HL-60/S4 treated with phorbol 12-myristate 13-acetate at 8.2 ng/mL for 4 days and 3 days (cell line): ENCODE measurements around the gene SHMT2.

Experiments used
- in situ Hi-C: fragments of 300-500 bp; cut with MboI; formaldehyde crosslinking; loops from 2 replicates; pipeline ENCODE4 v1.15.0; 2022; ENCODE audit warnings: low sequenced_read_pairs

The SHMT2 gene

DNA sequence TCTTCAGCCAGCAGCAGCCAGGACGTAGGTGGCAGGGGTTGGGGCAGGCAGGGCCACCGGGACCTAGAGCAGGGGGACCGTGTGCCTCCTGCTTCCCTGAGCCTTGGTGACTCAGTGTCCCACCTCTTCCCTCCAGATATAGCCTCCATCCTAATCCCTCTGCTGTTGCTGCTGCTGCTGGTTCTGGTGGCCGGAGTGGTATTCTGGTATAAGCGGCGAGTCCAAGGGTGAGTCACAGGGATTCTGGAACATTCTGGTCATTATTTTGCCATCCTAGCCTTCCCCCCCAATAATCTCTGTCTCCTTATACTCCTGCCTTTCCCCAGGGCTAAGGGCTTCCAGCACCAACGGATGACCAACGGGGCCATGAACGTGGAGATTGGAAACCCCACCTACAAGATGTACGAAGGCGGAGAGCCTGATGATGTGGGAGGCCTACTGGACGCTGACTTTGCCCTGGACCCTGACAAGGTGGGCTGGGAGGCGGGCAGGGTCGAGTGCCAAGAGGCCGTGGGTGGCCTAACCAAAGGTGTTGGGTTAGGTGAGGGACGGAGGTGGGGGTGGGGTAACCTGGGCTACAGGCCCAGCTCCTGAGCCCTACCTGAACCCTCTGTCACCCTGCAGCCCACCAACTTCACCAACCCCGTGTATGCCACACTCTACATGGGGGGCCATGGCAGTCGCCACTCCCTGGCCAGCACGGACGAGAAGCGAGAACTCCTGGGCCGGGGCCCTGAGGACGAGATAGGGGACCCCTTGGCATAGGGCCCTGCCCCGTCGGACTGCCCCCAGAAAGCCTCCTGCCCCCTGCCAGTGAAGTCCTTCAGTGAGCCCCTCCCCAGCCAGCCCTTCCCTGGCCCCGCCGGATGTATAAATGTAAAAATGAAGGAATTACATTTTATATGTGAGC, 17.5 kb upstream of the SHMT2 start:
- in situ Hi-C loops: no loop called here

DNA sequence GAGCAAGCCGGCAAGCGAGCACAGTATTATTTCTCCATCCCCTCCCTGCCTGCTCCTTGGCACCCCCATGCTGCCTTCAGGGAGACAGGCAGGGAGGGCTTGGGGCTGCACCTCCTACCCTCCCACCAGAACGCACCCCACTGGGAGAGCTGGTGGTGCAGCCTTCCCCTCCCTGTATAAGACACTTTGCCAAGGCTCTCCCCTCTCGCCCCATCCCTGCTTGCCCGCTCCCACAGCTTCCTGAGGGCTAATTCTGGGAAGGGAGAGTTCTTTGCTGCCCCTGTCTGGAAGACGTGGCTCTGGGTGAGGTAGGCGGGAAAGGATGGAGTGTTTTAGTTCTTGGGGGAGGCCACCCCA, 16.8 kb upstream of the SHMT2 start:
- in situ Hi-C loops: no loop called here

DNA sequence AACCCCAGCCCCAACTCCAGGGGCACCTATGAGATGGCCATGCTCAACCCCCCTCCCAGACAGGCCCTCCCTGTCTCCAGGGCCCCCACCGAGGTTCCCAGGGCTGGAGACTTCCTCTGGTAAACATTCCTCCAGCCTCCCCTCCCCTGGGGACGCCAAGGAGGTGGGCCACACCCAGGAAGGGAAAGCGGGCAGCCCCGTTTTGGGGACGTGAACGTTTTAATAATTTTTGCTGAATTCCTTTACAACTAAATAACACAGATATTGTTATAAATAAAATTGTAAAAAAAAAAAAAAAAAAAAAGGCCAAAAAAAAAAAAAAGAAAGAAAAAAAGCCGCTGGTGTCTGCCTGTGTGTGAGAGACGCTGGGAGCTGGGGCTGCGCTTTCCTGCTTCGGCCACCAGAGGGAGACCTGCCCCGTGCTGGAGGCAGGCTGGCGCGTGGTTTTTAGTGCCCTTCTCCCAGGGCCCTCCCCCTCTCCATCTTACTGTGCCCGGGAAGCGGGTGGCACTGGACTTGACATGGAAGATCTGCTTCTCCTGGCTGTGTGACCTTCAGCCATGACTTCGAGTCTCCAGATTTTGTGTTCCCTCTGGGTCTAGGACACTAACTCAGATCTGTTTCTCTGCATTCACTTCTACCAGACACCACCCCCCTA, 16.3 kb upstream of the SHMT2 start:
- in situ Hi-C loops: no loop called here

DNA sequence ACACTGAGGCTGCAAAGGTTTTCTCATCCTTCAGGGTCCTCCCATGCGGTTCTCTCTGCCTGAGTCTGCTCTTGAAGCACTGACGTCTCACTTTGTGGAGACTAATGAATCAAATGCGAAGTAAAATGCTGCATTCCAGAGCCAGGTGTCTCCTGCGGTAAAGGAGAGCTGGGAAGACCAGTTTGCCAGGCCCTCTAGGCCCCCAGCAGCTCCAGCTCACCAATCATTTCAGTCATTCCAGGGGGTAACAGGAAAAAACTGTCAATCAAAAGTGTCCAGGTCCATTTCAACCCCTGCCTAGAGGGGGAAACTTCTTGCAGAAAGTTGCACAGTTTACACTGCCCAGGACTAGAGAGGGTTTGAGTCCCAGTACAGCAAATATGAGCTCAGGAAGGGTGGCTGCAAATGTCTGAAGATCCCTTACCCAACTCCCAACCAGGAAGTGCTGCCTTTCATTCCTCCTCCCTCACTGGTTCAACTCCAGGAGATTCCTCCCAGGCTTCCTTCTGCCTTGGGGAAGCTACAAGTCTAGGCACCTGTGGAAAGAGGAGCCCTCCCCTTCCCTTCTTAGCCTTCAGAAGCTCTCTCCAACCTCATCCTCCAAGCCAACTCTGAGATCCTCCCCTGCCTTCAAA, 15.6 kb upstream of the SHMT2 start:
- in situ Hi-C loops: no loop called here

DNA sequence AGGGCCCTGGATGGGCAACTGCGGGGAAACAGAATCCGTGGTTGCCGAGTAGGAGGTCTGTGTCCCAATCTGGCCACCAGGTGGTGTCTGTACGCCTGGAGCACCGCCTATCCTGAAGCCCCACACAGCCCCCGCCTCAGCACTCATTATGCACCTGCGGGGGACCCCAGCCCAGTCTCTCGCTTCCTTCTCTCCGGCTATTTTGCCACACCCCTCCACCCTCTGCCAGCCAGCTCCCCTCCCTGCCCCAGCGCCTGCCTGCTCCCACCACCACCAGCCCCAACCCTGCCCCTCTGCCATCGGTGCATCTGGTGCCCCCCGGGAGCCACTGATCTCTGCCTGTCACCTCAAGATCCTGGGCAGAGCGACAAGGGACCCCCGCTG, 15.1 kb upstream of the SHMT2 start:
- in situ Hi-C loops: no loop called here

DNA sequence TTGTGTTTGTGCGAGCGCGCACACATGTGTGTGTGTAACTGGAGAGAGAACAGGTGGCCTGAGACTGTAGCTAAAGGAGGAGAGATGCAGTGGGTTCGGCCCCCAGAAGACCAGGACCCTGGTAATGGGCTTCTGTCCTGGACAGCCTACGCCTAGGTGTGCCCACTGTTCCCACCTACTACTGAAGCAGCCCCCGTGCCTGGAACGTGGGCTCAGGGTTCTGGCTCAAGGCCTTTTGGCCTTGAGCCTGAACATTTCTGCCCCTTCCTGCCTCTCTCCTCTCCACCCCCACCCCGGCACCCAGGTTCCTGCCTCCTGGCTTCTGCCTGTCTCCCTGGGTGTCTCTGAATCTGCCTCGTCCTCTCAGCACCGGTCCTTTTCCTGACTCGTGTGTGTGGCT, 14.4 kb upstream of the SHMT2 start:
- in situ Hi-C loops: no loop called here

DNA sequence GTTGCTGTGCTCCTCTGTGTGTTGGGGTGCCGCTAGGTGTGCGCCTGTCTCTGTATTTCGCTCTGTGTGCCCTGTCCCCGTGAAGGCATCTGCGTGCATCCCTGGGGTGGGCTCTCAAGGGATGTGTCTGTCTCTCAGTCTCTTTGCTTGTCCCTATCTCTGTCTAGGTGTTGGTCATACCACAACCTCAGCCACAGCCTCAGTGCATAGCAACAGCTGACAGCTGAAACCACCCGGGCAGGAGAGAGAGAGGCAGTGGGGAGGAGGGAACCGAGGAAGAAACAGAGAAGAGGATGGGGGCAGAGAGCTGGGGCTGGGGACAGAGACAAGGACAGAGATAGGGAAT, 13.9 kb upstream of the SHMT2 start:
- in situ Hi-C loops: no loop called here

DNA sequence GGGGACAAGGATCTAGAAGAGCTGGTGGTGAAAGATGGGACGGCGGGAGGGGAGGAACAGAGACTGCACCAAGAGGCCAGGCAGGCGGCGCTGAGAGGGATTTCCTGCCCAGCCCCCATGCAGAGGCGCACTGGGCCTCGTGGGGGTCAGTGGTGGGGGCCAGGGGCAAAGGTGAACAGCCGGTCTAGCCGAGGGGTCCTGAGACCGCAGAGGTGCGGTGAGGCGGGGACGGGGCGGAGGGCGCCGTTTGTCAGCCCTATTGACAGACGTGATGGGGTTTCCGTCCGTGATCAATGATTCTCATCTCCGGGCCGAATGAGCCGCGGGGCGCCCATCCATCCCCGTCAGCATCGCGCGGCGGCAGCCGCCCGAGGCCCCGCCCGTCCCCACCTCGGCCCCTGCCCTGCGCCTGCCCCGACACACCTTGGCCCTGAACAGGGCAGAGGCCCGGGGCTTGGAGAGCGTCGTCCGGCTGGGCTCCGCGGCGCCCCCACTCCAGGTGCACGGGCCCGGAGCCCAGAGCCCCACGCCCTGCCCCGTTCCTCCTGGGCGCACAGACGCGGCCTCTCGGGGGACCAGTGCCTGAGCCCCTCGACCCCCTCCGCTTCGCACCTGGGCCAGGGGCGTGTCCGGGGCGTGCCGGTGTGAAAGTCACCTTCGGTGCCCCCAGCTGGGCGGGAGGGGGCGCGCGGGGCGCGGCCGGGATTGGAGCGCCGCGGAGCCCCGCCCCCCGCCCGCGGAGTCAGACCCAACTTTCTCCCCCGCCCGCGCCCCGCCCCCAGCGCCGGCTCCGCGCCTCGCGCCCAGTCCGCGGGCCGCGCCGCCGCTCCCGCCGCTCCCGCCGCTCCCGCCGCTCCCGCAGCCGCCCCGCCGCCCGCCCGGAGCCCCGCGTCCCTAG, 13.2 kb upstream of the SHMT2 start, which contains the start of gene NXPH4:
TSS of gene NXPH4 (plus strand) at position 781 of the 898 bp plus-strand sequence. CDS start 176 bp downstream, outside the sequence.
- in situ Hi-C loops: no loop called here

DNA sequence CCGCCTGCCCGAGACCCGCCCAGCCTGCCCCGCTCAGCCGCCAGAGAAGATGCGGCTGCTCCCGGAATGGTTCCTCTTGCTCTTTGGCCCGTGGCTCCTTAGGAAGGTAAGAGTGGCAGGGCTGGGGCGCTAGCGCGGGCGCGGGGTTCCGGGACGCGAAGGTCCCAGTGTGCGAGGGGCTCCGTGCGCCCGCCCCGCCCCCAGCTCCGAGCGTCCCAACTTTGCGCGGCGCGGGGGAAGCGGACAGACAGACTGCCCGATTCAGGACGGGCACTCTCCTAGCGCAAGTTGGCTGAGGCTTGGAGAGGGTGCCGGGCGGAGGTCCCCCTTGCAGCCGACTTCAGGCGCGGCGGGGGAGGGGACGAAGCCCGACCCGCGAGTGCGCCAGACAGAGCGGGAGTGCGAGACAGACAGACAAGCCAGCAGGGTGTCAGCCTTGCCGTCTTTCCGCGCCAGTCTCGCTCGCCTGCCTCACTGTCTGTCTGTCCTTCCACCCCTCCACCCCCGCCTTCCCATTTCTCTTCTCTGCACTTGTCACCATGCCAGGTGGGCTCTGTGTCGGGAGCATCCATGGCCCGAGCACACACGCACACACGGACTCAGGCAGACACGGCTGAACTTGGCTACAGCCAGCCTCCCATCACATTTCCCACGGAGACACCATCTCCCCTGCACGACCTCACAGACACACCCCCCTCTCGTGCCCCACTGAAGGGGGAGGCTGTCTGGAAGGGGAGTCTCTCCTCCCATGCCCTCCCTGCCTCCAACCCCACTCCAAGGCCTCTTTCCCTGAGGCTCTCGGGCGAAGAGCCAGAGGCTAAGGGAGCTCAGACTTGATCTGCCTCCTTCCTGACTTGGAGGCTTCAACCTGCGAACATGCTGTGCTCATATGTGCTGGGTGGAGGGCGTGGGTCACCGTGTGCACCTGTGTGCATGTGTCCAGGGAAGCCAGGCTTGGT, 12.3 kb upstream of the SHMT2 start:
- in situ Hi-C loops: no loop called here

DNA sequence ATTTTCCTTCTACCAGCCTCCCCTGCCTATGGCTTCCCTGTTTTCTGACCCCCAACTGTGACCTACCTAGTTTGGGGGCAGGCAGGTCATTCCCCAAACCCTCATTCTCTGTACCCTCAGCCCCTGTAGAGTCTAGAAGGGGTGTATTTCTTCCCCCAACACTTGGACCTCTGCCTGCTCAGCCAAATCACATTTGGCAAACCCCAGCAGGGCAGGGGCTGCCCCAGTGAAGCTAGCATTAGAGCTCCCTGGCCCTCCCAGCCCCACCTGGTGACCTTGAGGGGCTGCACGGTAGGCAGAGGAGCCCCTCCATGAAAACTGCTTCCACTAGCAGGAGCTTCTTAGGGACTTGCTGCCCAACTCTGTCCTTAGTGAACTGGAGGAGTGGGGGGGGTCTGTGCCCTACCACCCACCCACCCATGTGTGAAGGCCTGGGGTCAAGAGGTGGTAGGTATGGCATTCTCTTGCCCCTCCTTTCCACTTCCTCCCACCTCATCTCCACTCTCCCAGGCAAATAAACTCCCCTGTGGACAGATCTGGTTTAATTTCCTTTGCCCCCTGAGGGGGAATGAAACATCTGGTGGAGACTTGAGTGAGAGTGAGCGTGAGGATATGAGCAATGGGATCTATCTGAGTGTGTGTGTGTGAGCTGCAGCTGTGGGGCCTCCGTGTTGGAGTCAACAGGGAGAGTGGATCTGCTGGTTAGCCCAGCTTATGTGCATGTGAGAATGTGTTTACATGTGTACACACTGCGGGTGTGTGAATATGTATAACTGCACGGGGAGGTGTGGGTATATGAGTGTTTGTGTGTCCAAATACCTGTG, 11.3 kb upstream of the SHMT2 start:
- in situ Hi-C loops: no loop called here

DNA sequence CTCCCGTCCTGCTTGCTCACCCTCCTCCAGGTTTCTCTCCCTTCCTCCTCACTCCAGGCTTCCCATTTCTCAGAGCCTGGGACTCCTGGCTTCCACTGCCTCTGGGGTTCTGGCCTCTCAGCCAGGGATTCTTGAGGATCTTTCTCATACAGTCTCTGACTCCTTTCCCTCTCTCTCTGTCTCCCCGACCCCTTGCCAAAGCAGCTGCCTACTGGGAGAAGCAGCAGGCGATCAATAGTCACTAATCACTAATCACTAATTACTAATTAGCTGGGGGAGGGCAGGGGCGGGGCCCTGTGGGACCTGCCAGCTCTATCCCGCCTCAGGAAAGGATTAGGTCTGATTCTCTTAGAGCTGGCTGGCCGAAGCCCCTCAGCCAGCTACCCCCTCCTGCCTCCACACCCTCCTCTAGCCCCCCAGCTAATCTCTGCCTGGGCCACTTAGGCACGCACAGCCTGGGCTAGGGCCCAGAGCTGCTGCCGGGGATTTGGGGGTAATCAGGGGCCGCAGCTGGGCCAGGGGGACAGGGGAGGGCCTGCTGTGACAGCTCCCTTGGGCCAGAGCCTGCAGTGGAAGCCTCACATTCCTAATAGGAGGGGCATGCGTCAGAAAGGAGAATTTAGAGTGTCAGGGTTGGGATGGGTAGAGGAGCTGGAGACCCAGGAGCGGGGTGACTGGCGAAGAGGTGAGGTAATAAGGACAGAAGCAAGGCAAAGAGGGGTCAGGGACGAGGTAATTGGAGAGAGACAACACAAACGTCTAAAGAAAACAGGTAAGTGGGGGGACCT, 10.1 kb upstream of the SHMT2 start:
- in situ Hi-C loops: no loop called here

DNA sequence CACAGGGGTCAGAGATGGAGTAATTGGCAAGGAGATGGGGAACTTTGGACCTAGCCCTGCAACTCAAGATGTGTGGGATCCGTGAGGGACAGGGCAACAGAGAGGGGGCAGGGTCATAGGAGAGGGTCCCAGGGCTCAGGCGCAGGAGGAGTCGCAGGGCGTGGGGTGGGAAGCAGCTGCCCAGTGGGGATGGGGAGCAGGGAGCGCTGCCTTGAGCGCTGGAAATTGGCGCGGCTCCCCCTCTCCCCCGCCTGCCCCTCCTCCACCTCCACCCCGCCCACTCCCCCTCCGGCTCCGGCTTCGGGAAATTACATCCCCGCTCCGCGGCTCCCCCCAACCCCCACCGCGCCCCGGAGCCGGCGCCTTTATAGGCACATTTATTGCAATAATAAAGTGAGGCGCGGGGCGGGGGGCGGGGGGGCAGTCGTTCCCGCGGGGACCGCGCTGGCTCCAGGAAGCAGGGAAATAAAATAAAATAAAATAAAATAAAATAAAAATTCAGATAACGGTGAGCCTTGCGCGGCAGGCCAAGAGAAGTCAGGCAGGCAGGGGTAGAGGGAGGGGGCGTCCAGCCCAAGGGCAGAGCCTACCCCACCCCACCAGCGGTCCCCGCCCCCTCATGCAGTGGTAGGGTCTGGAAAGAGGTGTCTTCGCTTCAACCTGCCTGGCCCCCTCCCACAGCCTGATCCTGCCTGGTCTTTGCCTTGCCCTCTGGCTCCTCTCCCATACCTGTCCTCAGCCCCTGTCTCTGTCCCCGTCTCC, 9.3 kb upstream of the SHMT2 start:
- in situ Hi-C loops: no loop called here

DNA sequence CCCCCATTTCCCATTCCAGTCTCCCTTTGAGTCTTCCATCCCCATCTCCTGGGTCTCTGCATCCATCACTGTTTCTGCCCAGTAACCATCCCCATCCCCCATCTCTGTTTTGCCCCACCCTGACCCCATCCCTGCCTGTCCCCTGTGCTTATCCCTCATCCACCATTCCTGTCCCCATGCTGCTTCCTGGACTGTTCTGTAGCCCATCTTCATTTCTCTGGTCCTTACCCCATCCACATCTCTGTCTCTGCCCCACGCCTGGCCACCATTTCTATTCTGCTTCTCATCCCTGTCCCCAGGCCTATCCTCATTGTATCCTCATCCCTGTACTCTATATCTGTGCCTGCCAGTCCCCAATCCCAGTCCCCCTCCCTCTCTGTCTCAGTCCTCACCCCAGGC, 8.7 kb upstream of the SHMT2 start:
- in situ Hi-C loops: no loop called here

DNA sequence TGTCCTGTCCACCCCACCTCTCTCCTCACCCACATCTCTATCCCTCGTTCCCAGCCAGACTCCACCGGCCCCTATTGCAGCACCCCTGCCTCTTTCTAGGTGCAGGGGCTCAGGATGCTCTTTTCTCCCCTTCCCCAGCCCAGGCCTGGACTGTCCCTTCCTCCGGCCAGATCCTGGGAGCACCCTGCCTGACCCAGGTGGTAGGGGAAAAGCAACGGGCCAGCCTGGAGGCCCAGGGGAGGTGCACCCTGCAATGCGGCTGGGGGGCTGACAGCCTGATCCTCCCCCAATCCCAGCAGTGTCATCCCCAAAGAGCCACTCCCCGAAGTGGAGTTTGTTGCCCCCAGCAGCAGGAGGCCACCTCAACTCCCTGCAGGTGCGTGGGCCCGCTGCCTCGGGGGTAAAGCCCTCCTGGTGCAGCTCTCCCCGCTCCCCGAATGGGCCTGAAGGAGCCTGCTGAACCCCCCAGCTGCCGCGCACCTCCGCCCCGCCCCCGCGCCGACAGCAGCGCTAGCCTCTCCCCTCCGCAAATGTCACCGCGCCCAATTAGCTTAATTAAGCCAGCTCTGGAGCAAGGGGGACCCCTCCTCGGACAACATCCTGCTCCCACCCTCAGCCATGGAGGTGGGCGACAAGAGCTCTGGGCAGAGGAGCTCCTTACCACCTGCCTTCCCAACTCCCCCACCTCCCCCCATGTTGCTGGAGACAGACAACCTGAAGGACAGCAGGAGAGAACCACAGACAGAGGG, 8.2 kb upstream of the SHMT2 start:
- in situ Hi-C loops: no loop called here

DNA sequence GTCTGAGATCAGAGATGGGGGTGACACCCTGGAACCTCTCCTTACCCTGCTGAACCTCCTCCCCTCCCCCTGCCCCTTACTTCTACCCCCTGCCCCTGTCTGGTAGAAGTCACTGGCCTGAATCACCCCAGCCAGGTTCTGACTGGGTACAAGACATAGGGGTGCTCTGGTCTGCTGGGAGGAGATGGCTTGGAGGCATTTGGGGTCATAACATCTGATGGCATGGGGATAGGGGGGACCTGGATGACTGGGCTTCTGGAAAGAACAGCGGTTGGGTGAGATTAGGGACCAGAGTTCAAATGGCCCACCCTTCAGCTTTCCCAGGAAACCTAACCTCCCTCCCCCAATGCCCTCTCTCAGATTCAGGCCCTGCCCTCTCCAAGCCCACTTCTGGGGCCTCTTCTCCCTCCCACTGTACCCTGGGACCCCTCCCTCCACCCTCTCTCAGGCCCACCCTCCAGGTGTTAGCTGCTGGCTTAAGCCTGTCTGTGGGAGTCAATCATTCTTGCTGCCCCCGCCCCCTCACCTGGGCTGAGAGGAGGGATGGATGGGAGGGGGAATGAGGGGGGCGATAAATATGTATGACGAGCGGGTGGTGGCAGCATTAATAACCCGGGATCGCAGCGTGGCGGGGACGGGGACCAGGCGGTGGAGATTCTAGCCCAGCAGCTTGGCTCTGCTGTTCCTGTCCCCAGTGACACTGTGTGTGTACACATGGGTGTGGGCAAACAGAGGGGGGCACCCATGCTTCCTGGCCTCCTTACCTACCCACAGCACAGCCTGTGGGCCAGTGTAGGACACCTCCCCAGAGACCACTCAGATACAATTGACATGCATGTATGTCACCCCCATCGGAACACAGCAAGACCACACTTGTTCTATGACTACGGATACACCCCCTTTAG, 7.0 kb upstream of the SHMT2 start:
- in situ Hi-C loops: no loop called here
